SK-N-SH treated with all-trans-retinoic acid at 6 μM for 48 hours (cell line): ENCODE data around the gene TTC38.

Experiments used
- ATAC-seq: fragments of 200-7000 bp; cut with Tn5 transposase; 3 replicates; pipeline ENCODE4 v1.9.1; 2020; ENCODE audit warnings: mild to moderate bottlenecking, moderate library complexity
- BACH2 ChIP-seq: fragments of 250-450 bp; sonication (Bioruptor Pico); IDR thresholded peaks from 2 replicates; pipeline ENCODE4 v1.9.0; 2021; ENCODE audit warnings: mild to moderate bottlenecking, borderline replicate concordance
- CSDC2 ChIP-seq: fragments of 250-450 bp; sonication (Bioruptor Pico); IDR thresholded peaks from 2 replicates; pipeline ENCODE4 v1.5.0; 2020; ENCODE audit warnings: mild to moderate bottlenecking, moderate library complexity
- GLIS3 ChIP-seq: fragments of 250-450 bp; sonication (Bioruptor Pico); IDR thresholded peaks from 2 replicates; pipeline ENCODE4 v1.5.0; 2020; ENCODE audit warnings: mild to moderate bottlenecking, moderate library complexity
- ISL1 ChIP-seq: fragments of 250-450 bp; sonication (Bioruptor Pico); IDR thresholded peaks from 2 replicates; pipeline ENCODE4 v2.1.2; 2022; ENCODE audit warnings: mild to moderate bottlenecking, moderate library complexity
- OSR1 ChIP-seq: fragments of 250-450 bp; sonication (Bioruptor Pico); IDR thresholded peaks from 2 replicates; pipeline ENCODE4 v1.8.0; 2022; ENCODE audit warnings: moderate library complexity, mild to moderate bottlenecking, inconsistent platforms
- TCF4 ChIP-seq: fragments of 250-450 bp; sonication (Bioruptor Pico); IDR thresholded peaks from 2 replicates; pipeline ENCODE4 v1.8.0; 2021; ENCODE audit warnings: mild to moderate bottlenecking, moderate library complexity, borderline replicate concordance
- ZC3H10 ChIP-seq: fragments of 250-450 bp; sonication (Bioruptor Pico); IDR thresholded peaks from 2 replicates; pipeline ENCODE4 v1.5.1; 2021; ENCODE audit warnings: mild to moderate bottlenecking, moderate library complexity
- ZFP3 ChIP-seq: fragments of 250-450 bp; sonication (Bioruptor Pico); IDR thresholded peaks from 2 replicates; pipeline ENCODE4 v1.5.0; 2020; ENCODE audit warnings: mild to moderate bottlenecking, moderate library complexity
- ZFP30 ChIP-seq: fragments of 450-650 bp; formaldehyde crosslinking; IDR thresholded peaks from 2 replicates; pipeline ENCODE4 v1.5.0; 2022; ENCODE audit warnings: mild to moderate bottlenecking, moderate library complexity
- ZNF565 ChIP-seq: fragments of 450-650 bp; formaldehyde crosslinking; conservative IDR thresholded peaks from 2 replicates; pipeline ENCODE4 v1.5.0; 2020; ENCODE audit warnings: low read depth, mild to moderate bottlenecking, moderate library complexity
- ZNF70 ChIP-seq: fragments of 450-650 bp; formaldehyde crosslinking; IDR thresholded peaks from 2 replicates; pipeline ENCODE4 v1.5.0; 2020; ENCODE audit warnings: mild to moderate bottlenecking, moderate library complexity
- ZNF8 ChIP-seq: fragments of 450-650 bp; formaldehyde crosslinking; IDR thresholded peaks from 2 replicates; pipeline ENCODE4 v1.5.0; 2020; ENCODE audit warnings: mild to moderate bottlenecking, moderate library complexity
- TF ChIP-seq, protein P1 (sequence below): fragments of 250-450 bp; sonication (Bioruptor Pico); IDR thresholded peaks from 2 replicates; pipeline ENCODE4 v1.5.1; 2021; ENCODE audit warnings: mild to moderate bottlenecking, moderate library complexity
- TF ChIP-seq, protein P2 (sequence below): fragments of 250-450 bp; sonication (Bioruptor Pico); IDR thresholded peaks from 2 replicates; pipeline ENCODE4 v1.8.0; 2020; ENCODE audit warnings: mild to moderate bottlenecking, moderate library complexity, borderline replicate concordance
- TF ChIP-seq, protein P3 (sequence below): fragments of 250-450 bp; sonication (Bioruptor Pico); IDR thresholded peaks from 2 replicates; pipeline ENCODE4 v1.5.0; 2020; ENCODE audit warnings: mild to moderate bottlenecking, moderate library complexity
- TF ChIP-seq, protein P4 (sequence below): fragments of 250-450 bp; sonication (Bioruptor Pico); IDR thresholded peaks from 2 replicates; pipeline ENCODE4 v1.8.0; 2021; ENCODE audit warnings: low read depth, mild to moderate bottlenecking, moderate library complexity, borderline replicate concordance
- TF ChIP-seq, protein P5 (sequence below): fragments of 250-450 bp; sonication (Bioruptor Pico); IDR thresholded peaks from 2 replicates; pipeline ENCODE4 v1.5.1; 2020; ENCODE audit warnings: low read depth, mild to moderate bottlenecking, moderate library complexity

The TTC38 gene

GRCh38 chr22:46226577-46226976, 41.2 kb upstream of the TTC38 start:
- TF ChIP-seq ZC3H10 (no peak), GLIS3 (CRISPR knock-in tag) (no peak), TCF4 (CRISPR knock-in tag) (no peak), ZFP30 (CRISPR knock-in tag) (no peak), ZNF8 (CRISPR knock-in tag) (no peak), CSDC2 (CRISPR knock-in tag) (no peak)
- TF ChIP-seq, all 23 proteins: peak for 0
- no peak for ATAC-seq

GRCh38 chr22:46229701-46230100, 38.1 kb upstream of the TTC38 start:
- ATAC-seq, result no peak
- TF ChIP-seq GLIS3 (CRISPR knock-in tag), result no peak
- TF ChIP-seq TCF4 (CRISPR knock-in tag), result peak; percentile 13; the same call in 1 of the 2 replicates
- TF ChIP-seq, all 23 proteins: peak for 1

- no peak for ATAC-seq
- TF ChIP-seq ZNF70 (CRISPR knock-in tag), result no peak
- TF ChIP-seq CSDC2 (CRISPR knock-in tag), result no peak
- TF ChIP-seq ISL1 (CRISPR knock-in tag), result no peak
- TF ChIP-seq, protein P1, sequence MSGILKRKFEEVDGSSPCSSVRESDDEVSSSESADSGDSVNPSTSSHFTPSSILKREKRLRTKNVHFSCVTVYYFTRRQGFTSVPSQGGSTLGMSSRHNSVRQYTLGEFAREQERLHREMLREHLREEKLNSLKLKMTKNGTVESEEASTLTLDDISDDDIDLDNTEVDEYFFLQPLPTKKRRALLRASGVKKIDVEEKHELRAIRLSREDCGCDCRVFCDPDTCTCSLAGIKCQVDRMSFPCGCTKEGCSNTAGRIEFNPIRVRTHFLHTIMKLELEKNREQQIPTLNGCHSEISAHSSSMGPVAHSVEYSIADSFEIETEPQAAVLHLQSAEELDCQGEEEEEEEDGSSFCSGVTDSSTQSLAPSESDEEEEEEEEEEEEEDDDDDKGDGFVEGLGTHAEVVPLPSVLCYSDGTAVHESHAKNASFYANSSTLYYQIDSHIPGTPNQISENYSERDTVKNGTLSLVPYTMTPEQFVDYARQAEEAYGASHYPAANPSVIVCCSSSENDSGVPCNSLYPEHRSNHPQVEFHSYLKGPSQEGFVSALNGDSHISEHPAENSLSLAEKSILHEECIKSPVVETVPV, result no peak
- TF ChIP-seq TCF4 (CRISPR knock-in tag), result no peak
- TF ChIP-seq OSR1 (CRISPR knock-in tag), result no peak
- TF ChIP-seq, all 23 proteins: peak for 0
Observed at GRCh38 chr22:46230262-46230901, 37.4 kb upstream of the TTC38 start.

DNA sequence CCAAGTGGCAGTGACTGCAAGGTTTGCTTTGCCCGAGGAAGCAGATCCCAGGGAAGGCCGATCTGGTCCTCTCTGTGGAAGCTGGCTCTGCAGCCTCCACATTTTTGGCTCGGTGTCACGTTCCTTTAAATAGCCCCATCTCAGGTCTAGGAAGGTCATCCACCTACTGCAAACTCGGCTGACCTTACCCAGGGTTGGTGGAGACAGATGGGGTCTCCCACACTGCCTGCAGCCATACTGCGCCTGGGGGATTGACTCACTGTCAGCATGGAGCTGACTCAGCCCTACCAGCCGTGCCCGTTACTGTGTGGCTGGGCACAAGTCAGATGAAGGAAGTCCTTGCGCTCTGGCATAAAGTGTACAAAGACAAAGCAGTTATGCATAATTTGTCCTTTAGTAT, 34.6 kb upstream of the TTC38 start:
- peak; percentile 99 for ATAC-seq
- TF ChIP-seq ZNF8 (CRISPR knock-in tag) (no peak), ISL1 (CRISPR knock-in tag) (no peak), GLIS3 (CRISPR knock-in tag) (no peak), ZNF565 (CRISPR knock-in tag) (no peak), ZC3H10 (no peak), OSR1 (CRISPR knock-in tag) (no peak), ZNF70 (CRISPR knock-in tag) (no peak), ZFP3 (CRISPR knock-in tag) (no peak), BACH2 (CRISPR knock-in tag) (no peak)
- TF ChIP-seq, protein P2, sequence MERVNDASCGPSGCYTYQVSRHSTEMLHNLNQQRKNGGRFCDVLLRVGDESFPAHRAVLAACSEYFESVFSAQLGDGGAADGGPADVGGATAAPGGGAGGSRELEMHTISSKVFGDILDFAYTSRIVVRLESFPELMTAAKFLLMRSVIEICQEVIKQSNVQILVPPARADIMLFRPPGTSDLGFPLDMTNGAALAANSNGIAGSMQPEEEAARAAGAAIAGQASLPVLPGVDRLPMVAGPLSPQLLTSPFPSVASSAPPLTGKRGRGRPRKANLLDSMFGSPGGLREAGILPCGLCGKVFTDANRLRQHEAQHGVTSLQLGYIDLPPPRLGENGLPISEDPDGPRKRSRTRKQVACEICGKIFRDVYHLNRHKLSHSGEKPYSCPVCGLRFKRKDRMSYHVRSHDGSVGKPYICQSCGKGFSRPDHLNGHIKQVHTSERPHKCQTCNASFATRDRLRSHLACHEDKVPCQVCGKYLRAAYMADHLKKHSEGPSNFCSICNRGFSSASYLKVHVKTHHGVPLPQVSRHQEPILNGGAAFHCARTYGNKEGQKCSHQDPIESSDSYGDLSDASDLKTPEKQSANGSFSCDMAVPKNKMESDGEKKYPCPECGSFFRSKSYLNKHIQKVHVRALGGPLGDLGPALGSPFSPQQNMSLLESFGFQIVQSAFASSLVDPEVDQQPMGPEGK, result no peak
- TF ChIP-seq, protein P3, sequence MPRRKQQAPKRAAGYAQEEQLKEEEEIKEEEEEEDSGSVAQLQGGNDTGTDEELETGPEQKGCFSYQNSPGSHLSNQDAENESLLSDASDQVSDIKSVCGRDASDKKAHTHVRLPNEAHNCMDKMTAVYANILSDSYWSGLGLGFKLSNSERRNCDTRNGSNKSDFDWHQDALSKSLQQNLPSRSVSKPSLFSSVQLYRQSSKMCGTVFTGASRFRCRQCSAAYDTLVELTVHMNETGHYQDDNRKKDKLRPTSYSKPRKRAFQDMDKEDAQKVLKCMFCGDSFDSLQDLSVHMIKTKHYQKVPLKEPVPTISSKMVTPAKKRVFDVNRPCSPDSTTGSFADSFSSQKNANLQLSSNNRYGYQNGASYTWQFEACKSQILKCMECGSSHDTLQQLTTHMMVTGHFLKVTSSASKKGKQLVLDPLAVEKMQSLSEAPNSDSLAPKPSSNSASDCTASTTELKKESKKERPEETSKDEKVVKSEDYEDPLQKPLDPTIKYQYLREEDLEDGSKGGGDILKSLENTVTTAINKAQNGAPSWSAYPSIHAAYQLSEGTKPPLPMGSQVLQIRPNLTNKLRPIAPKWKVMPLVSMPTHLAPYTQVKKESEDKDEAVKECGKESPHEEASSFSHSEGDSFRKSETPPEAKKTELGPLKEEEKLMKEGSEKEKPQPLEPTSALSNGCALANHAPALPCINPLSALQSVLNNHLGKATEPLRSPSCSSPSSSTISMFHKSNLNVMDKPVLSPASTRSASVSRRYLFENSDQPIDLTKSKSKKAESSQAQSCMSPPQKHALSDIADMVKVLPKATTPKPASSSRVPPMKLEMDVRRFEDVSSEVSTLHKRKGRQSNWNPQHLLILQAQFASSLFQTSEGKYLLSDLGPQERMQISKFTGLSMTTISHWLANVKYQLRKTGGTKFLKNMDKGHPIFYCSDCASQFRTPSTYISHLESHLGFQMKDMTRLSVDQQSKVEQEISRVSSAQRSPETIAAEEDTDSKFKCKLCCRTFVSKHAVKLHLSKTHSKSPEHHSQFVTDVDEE, result no peak
- TF ChIP-seq, protein P4, sequence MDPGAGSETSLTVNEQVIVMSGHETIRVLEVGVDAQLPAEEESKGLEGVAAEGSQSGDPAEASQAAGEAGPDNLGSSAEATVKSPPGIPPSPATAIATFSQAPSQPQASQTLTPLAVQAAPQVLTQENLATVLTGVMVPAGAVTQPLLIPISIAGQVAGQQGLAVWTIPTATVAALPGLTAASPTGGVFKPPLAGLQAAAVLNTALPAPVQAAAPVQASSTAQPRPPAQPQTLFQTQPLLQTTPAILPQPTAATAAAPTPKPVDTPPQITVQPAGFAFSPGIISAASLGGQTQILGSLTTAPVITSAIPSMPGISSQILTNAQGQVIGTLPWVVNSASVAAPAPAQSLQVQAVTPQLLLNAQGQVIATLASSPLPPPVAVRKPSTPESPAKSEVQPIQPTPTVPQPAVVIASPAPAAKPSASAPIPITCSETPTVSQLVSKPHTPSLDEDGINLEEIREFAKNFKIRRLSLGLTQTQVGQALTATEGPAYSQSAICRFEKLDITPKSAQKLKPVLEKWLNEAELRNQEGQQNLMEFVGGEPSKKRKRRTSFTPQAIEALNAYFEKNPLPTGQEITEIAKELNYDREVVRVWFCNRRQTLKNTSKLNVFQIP (CRISPR knock-in tag), result no peak
- TF ChIP-seq, protein P5, sequence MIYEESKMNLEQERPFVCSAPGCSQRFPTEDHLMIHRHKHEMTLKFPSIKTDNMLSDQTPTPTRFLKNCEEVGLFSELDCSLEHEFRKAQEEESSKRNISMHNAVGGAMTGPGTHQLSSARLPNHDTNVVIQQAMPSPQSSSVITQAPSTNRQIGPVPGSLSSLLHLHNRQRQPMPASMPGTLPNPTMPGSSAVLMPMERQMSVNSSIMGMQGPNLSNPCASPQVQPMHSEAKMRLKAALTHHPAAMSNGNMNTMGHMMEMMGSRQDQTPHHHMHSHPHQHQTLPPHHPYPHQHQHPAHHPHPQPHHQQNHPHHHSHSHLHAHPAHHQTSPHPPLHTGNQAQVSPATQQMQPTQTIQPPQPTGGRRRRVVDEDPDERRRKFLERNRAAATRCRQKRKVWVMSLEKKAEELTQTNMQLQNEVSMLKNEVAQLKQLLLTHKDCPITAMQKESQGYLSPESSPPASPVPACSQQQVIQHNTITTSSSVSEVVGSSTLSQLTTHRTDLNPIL (CRISPR knock-in tag), result no peak
- TF ChIP-seq, protein P1, result no peak
